WTC11 (cell line): ENCODE data around the gene AGAP3. TPM values are rescaled to one million over a fixed set of nuclear protein-coding genes. Genes with fewer than 3 reads are reported as not detected.
"Not testable (repeated sequence)": the region's sequence is repeated elsewhere in the genome, so short reads cannot be mapped to it uniquely, and the experiment has no call there.

Experiments used
- ATAC-seq: fragments of 200-7000 bp; cut with Tn5 transposase; 2 replicates; pipeline ENCODE4 v1.10.0; 2021; ENCODE audit warnings: mild to moderate bottlenecking, moderate library complexity
- CTCF ChIA-PET: fragments of 300-600 bp; sonication (Branson Sonifier 250); formaldehyde crosslinking; loops from one replicate; lab custom pipeline; 2021; ENCODE audit warnings: antibody characterized with exemption; lab: Charles Lee
- POLR2A ChIA-PET: fragments of 350-600 bp; sonication (Branson Sonifier 250); formaldehyde crosslinking; loops from one replicate; lab custom pipeline; 2021; ENCODE audit warnings: antibody characterized with exemption; lab: Charles Lee
- DNase-seq: peaks from one replicate; pipeline ENCODE4 v3.0.0; 2021; ENCODE audit warnings: low spot score
- H3K27ac Mint-ChIP-seq: 2 replicates; pipeline ENCODE4 v1.8.0; 2021; ENCODE audit warnings: mixed read lengths
- H3K27me3 Mint-ChIP-seq: 2 replicates; pipeline ENCODE4 v1.8.0; 2021; ENCODE audit warnings: low read depth, mild to moderate bottlenecking, moderate library complexity, mixed read lengths
- H3K36me3 Mint-ChIP-seq: 2 replicates; pipeline ENCODE4 v1.8.0; 2021; ENCODE audit warnings: mixed read lengths
- H3K4me1 Mint-ChIP-seq: 2 replicates; pipeline ENCODE4 v1.8.0; 2022; ENCODE audit warnings: mixed read lengths
- H3K4me3 Mint-ChIP-seq: 2 replicates; pipeline ENCODE4 v1.8.0; 2021; ENCODE audit warnings: mild to moderate bottlenecking, moderate library complexity, mixed read lengths
- H3K9me3 Mint-ChIP-seq: 2 replicates; pipeline ENCODE4 v1.8.0; 2021; ENCODE audit warnings: mixed read lengths
- ATF3 ChIP-seq: sonication (generic); formaldehyde crosslinking; conservative IDR thresholded peaks from 2 replicates; pipeline ENCODE4 v1.8.1; 2022; ENCODE audit warnings: mild to moderate bottlenecking, missing genetic modification reagents
- ATF6 ChIP-seq: sonication (generic); formaldehyde crosslinking; IDR thresholded peaks from 2 replicates; pipeline ENCODE4 v1.8.1; 2023; ENCODE audit warnings: mild to moderate bottlenecking, missing genetic modification reagents
- ESRRA ChIP-seq: sonication (generic); formaldehyde crosslinking; IDR thresholded peaks from 2 replicates; pipeline ENCODE4 v1.8.1; 2022; ENCODE audit warnings: mild to moderate bottlenecking, missing genetic modification reagents, borderline replicate concordance
- ETV6 ChIP-seq: sonication (generic); formaldehyde crosslinking; IDR thresholded peaks from 2 replicates; pipeline ENCODE4 v1.8.1; 2022; ENCODE audit warnings: mild to moderate bottlenecking, missing genetic modification reagents
- FOXP4 ChIP-seq: sonication (generic); formaldehyde crosslinking; IDR thresholded peaks from 2 replicates; pipeline ENCODE4 v1.8.0; 2022; ENCODE audit warnings: mild to moderate bottlenecking, missing genetic modification reagents
- HMGA2 ChIP-seq: fragments of 250-450 bp; sonication (Bioruptor Pico); IDR thresholded peaks from 2 replicates; pipeline ENCODE4 v1.4.0; 2021; ENCODE audit warnings: mild to moderate bottlenecking, moderate library complexity
- JAZF1 ChIP-seq: fragments of 250-450 bp; sonication (Bioruptor Pico); IDR thresholded peaks from 2 replicates; pipeline ENCODE4 v1.9.0; 2021; ENCODE audit warnings: moderate library complexity, mild to moderate bottlenecking, inconsistent platforms
- JUN ChIP-seq: sonication (generic); formaldehyde crosslinking; IDR thresholded peaks from 2 replicates; pipeline ENCODE4 v1.8.0; 2023; ENCODE audit warnings: mild to moderate bottlenecking, missing genetic modification reagents
- SMAD3 ChIP-seq: sonication (generic); formaldehyde crosslinking; IDR thresholded peaks from 2 replicates; pipeline ENCODE4 v1.8.0; 2022; ENCODE audit warnings: missing genetic modification reagents, mild to moderate bottlenecking, borderline replicate concordance
- SOX15 ChIP-seq: fragments of 250-450 bp; sonication (Bioruptor Pico); IDR thresholded peaks from 2 replicates; pipeline ENCODE4 v1.9.0; 2021; ENCODE audit warnings: mild to moderate bottlenecking
- SP1 ChIP-seq: sonication (generic); formaldehyde crosslinking; conservative IDR thresholded peaks from 2 replicates; pipeline ENCODE4 v1.8.1; 2022; ENCODE audit warnings: missing genetic modification reagents
- TEAD4 ChIP-seq: sonication (generic); formaldehyde crosslinking; IDR thresholded peaks from 2 replicates; pipeline ENCODE4 v1.8.0; 2022; ENCODE audit warnings: mild to moderate bottlenecking, missing genetic modification reagents
- TP53 ChIP-seq: sonication (generic); formaldehyde crosslinking; IDR thresholded peaks from 2 replicates; pipeline ENCODE4 v1.8.1; 2023; ENCODE audit warnings: mild to moderate bottlenecking, missing genetic modification reagents
- ZNF219 ChIP-seq: sonication (generic); formaldehyde crosslinking; IDR thresholded peaks from 2 replicates; pipeline ENCODE4 v1.8.0; 2023; ENCODE audit warnings: missing genetic modification reagents, mild to moderate bottlenecking, borderline replicate concordance
- ZNF423 ChIP-seq: fragments of 250-450 bp; sonication (Bioruptor Pico); IDR thresholded peaks from 2 replicates; pipeline ENCODE4 v2.1.2; 2022; ENCODE audit warnings: mild to moderate bottlenecking, moderate library complexity
- total RNA-seq: library from RNA; stranded (reverse); gene quantifications from 3 replicates; pipeline ENCODE4 v1.2.3, GENCODE V29; 2021
- TF ChIP-seq, protein P1 (sequence below): fragments of 250-450 bp; sonication (Bioruptor Pico); IDR thresholded peaks from 2 replicates; pipeline ENCODE4 v1.9.0; 2021; ENCODE audit warnings: mild to moderate bottlenecking
- TF ChIP-seq, protein P2 (sequence below): sonication (generic); formaldehyde crosslinking; IDR thresholded peaks from 2 replicates; pipeline ENCODE4 v1.8.1; 2022; ENCODE audit warnings: mild to moderate bottlenecking, missing genetic modification reagents, moderate library complexity, borderline replicate concordance
- TF ChIP-seq, protein P3 (sequence below): sonication (generic); formaldehyde crosslinking; IDR thresholded peaks from 2 replicates; pipeline ENCODE4 v1.8.0; 2023; ENCODE audit warnings: mild to moderate bottlenecking, missing genetic modification reagents
- TF ChIP-seq, protein P4 (sequence below): sonication (generic); formaldehyde crosslinking; IDR thresholded peaks from 2 replicates; pipeline ENCODE4 v1.8.1; 2023; ENCODE audit warnings: mild to moderate bottlenecking, missing genetic modification reagents, moderate library complexity

AGAP3 gene
- total RNA-seq, 1 experiment from 2014 or later: 163 TPM

DNA sequence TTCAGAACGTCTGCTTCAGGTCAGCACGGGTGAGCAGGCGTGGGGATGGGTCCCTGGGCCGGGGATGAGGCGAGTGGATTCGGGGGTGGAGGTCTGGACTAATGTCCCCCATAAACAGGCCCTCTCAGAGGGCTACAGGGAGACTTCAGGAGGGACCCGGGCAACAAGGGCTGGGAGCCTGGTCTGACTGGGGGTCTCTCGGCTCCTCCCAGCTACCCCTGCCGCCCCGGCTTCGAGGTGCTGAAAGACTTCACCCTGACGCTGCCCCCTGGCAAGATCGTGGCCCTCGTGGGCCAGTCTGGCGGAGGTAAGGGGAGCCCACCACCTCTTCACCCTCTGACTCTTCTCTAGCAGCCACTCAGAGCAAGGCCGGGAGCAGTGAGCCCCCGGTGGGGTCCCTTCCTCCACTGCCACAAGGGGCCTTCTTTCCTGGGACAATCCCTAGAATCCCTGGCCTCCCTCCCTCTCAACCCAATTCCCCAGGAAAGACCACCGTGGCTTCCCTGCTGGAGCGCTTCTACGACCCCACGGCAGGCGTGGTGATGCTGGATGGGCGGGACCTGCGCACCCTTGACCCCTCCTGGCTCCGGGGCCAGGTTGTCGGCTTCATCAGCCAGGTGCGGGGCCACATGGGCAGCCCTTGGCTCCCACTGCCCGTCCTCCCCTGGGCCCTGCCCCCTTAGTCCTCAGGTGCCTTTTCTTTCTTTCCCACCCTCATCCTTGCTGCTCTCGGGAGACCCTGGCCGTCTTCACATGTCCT, 45.5 kb upstream of the AGAP3 start:
- H3K36me3 Mint-ChIP-seq: no peaks in the 10 kb centered on the region
- CTCF ChIA-PET: interaction anchor here (0.8 to 1.9 kb wide), 4 partner anchors 13 to 70 kb away, joined by 3 to 6 read pairs (median 5); partner anchors contain the start of genes ABCB8 and CDK5
- ATAC-seq: no peak
- POLR2A ChIA-PET: no interaction called here
- H3K4me3 Mint-ChIP-seq: no peak overlapping the region
- H3K9me3 Mint-ChIP-seq: no peaks in the 10 kb centered on the region
- no peak overlapping the region for H3K27ac Mint-ChIP-seq
- TF ChIP-seq, protein P1, sequence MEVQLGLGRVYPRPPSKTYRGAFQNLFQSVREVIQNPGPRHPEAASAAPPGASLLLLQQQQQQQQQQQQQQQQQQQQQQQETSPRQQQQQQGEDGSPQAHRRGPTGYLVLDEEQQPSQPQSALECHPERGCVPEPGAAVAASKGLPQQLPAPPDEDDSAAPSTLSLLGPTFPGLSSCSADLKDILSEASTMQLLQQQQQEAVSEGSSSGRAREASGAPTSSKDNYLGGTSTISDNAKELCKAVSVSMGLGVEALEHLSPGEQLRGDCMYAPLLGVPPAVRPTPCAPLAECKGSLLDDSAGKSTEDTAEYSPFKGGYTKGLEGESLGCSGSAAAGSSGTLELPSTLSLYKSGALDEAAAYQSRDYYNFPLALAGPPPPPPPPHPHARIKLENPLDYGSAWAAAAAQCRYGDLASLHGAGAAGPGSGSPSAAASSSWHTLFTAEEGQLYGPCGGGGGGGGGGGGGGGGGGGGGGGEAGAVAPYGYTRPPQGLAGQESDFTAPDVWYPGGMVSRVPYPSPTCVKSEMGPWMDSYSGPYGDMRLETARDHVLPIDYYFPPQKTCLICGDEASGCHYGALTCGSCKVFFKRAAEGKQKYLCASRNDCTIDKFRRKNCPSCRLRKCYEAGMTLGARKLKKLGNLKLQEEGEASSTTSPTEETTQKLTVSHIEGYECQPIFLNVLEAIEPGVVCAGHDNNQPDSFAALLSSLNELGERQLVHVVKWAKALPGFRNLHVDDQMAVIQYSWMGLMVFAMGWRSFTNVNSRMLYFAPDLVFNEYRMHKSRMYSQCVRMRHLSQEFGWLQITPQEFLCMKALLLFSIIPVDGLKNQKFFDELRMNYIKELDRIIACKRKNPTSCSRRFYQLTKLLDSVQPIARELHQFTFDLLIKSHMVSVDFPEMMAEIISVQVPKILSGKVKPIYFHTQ (CRISPR knock-in tag): no peak
- no peak for TF ChIP-seq ESRRA (CRISPR knock-in tag)
- no peak for TF ChIP-seq ZNF219 (CRISPR knock-in tag)
- no peak for TF ChIP-seq TP53 (CRISPR knock-in tag)
- TF ChIP-seq, protein P2, sequence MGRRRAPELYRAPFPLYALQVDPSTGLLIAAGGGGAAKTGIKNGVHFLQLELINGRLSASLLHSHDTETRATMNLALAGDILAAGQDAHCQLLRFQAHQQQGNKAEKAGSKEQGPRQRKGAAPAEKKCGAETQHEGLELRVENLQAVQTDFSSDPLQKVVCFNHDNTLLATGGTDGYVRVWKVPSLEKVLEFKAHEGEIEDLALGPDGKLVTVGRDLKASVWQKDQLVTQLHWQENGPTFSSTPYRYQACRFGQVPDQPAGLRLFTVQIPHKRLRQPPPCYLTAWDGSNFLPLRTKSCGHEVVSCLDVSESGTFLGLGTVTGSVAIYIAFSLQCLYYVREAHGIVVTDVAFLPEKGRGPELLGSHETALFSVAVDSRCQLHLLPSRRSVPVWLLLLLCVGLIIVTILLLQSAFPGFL (CRISPR knock-in tag): no peak
- TF ChIP-seq, protein P3, sequence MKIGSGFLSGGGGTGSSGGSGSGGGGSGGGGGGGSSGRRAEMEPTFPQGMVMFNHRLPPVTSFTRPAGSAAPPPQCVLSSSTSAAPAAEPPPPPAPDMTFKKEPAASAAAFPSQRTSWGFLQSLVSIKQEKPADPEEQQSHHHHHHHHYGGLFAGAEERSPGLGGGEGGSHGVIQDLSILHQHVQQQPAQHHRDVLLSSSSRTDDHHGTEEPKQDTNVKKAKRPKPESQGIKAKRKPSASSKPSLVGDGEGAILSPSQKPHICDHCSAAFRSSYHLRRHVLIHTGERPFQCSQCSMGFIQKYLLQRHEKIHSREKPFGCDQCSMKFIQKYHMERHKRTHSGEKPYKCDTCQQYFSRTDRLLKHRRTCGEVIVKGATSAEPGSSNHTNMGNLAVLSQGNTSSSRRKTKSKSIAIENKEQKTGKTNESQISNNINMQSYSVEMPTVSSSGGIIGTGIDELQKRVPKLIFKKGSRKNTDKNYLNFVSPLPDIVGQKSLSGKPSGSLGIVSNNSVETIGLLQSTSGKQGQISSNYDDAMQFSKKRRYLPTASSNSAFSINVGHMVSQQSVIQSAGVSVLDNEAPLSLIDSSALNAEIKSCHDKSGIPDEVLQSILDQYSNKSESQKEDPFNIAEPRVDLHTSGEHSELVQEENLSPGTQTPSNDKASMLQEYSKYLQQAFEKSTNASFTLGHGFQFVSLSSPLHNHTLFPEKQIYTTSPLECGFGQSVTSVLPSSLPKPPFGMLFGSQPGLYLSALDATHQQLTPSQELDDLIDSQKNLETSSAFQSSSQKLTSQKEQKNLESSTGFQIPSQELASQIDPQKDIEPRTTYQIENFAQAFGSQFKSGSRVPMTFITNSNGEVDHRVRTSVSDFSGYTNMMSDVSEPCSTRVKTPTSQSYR (CRISPR knock-in tag): no peak
- no peak for TF ChIP-seq SP1 (CRISPR knock-in tag)
- no peak for TF ChIP-seq HMGA2 (CRISPR knock-in tag)
- no peak for TF ChIP-seq FOXP4 (CRISPR knock-in tag)
- TF ChIP-seq JUN (CRISPR knock-in tag): no peak
- no peak for TF ChIP-seq ZNF423
- TF ChIP-seq ETV6: no peak
- TF ChIP-seq JAZF1: no peak
- no peak for TF ChIP-seq ATF6 (CRISPR knock-in tag)
- TF ChIP-seq ATF3: no peak
- no peak for TF ChIP-seq TEAD4 (CRISPR knock-in tag)
- TF ChIP-seq SOX15: no peak
- no peak for TF ChIP-seq SMAD3 (CRISPR knock-in tag)
- TF ChIP-seq, protein P4, sequence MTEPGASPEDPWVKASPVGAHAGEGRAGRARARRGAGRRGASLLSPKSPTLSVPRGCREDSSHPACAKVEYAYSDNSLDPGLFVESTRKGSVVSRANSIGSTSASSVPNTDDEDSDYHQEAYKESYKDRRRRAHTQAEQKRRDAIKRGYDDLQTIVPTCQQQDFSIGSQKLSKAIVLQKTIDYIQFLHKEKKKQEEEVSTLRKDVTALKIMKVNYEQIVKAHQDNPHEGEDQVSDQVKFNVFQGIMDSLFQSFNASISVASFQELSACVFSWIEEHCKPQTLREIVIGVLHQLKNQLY (CRISPR knock-in tag): no peak
- no peak for DNase-seq
- no peaks in the 10 kb centered on the region for H3K27me3 Mint-ChIP-seq
- no peaks in the 10 kb centered on the region for H3K4me1 Mint-ChIP-seq

DNA sequence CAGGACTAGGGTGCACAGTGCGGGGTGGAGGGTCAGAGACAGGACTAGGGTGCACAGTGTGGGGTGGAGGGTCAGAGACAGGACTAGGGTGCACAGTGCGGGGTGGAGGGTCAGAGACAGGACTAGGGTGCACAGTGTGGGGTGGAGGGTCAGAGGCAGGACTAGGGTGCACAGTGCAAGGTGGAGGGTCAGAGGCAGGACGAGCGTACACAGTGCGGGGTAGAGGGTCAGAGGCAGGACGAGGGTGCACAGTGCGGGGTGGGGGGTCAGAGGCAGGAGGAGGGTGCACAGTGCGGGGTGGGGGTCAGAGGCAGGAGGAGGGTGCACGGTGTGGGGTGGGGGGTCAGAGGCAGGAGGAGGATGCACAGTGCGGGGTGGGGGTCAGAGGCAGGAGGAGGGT, 42.8 kb upstream of the AGAP3 start:
- H3K36me3 Mint-ChIP-seq, CTCF ChIA-PET, H3K27me3 Mint-ChIP-seq, DNase-seq, H3K9me3 Mint-ChIP-seq, H3K27ac Mint-ChIP-seq, H3K4me3 Mint-ChIP-seq, H3K4me1 Mint-ChIP-seq, POLR2A ChIA-PET, ATAC-seq: not testable (repeated sequence)
